Spleen (tissue), 7 donors: ENCODE data around the gene YJU2.
"Not testable (repeated sequence)": the region's sequence is repeated elsewhere in the genome, so short reads cannot be mapped to it uniquely, and the experiment has no call there.

Source experiments
- POLR2A ChIP-seq, 3 donors: fragments of 450-650 bp; IDR thresholded peaks; one replicate each; pipeline ENCODE4 v1.5.1; 2017; ENCODE audit warnings: antibody characterized with exemption in 3 of 3, mild to moderate bottlenecking in 1 of 3
- POLR2AphosphoS5 ChIP-seq, 3 donors: sonication (generic); formaldehyde crosslinking; IDR thresholded peaks; one replicate each; pipeline ENCODE4 v1.5.1; 2017; ENCODE audit warnings: antibody characterized with exemption in 3 of 3
- TF ChIP-seq, protein P1 (sequence below), 11 experiments: fragments of 200-600 bp in 7 of 11; fragments of 450-650 bp in 4 of 11; sonication (generic) in 4 of 11; IDR thresholded peaks in 8 of 11; conservative IDR thresholded peaks in 3 of 11; 1 replicate in 7 of 11; 2 replicates in 4 of 11; pipeline versions ENCODE4 v1.4.0 to v1.8.0; 2016 to 2021; ENCODE audit warnings: antibody characterized with exemption in 11 of 11, inconsistent platforms in 4 of 11, mild to moderate bottlenecking in 1 of 11
- donor health status: DM: no; HTN: no; CAD: no; lungs with moderate emphysema.
- donor health status: DM: no; HTN: no; CAD: no.
- donor health status: DM: no; HTN: no; CAD: no.

DNA sequence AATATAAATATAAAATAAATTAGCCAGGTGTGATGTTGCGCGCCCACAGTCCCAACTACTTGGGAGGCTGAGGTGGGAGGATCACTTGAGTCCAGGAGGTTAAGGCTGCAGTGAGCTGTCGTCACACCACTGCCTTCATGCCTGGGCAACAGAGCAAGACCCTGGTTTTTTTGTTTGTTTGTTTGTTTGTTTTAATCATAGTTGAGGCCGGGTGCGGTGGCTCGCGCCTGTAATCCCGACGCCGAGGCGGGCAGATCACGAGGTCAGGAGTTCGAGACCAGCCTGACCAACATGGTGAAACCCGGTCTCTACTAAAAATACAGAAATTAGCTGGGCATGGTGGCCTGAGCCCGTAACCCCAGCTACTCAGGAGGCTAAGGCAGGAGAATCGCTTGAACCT lies 9.4 kb upstream of the YJU2 start:
- TF ChIP-seq, protein P1, sequence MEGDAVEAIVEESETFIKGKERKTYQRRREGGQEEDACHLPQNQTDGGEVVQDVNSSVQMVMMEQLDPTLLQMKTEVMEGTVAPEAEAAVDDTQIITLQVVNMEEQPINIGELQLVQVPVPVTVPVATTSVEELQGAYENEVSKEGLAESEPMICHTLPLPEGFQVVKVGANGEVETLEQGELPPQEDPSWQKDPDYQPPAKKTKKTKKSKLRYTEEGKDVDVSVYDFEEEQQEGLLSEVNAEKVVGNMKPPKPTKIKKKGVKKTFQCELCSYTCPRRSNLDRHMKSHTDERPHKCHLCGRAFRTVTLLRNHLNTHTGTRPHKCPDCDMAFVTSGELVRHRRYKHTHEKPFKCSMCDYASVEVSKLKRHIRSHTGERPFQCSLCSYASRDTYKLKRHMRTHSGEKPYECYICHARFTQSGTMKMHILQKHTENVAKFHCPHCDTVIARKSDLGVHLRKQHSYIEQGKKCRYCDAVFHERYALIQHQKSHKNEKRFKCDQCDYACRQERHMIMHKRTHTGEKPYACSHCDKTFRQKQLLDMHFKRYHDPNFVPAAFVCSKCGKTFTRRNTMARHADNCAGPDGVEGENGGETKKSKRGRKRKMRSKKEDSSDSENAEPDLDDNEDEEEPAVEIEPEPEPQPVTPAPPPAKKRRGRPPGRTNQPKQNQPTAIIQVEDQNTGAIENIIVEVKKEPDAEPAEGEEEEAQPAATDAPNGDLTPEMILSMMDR (IDR thresholded peaks at IDR 0.05 in 8 of 11, conservative IDR thresholded peaks at IDR 0.05 in 3 of 11) = not testable (repeated sequence)
- not testable (repeated sequence) for TF ChIP-seq POLR2A, POLR2AphosphoS5 (IDR thresholded peaks at IDR 0.05)
